Measurements from ENCODE around the gene TANGO6.

The TANGO6 gene

GRCh38 chr16:69108905-69109252 lies 265.5 kb downstream of the TANGO6 start:
- no peak overlapping the region for H3K4me3 ChIP-seq (ENCODE audit: low read depth, low read length)
- in situ Hi-C loops (cut with HindIII; ENCODE audit: low sequenced_read_pairs): no loop called here
- no peak for TF ChIP-seq CTCF (IDR thresholded peaks at IDR 0.05; ENCODE audit: low read depth, low read length, missing control alignments)
- no peak for DNase-seq (ENCODE audit: low read depth)

GRCh38 chr16:69109486-69110270 lies 266.3 kb downstream of the TANGO6 start:
- in situ Hi-C loops (cut with HindIII; ENCODE audit: low sequenced_read_pairs): no loop called here
- no peak for DNase-seq (ENCODE audit: low read depth)
- no peak overlapping the region for H3K4me3 ChIP-seq (ENCODE audit: low read depth, low read length)
- no peak for TF ChIP-seq CTCF (IDR thresholded peaks at IDR 0.05; ENCODE audit: low read depth, low read length, missing control alignments)

GRCh38 chr16:69110406-69110805 lies 267.1 kb downstream of the TANGO6 start:
- no peak for TF ChIP-seq CTCF (IDR thresholded peaks at IDR 0.05; ENCODE audit: low read depth, low read length, missing control alignments)
- DNase-seq (ENCODE audit: low read depth): no peak
- no peak overlapping the region for H3K4me3 ChIP-seq (ENCODE audit: low read depth, low read length)
- in situ Hi-C loops (cut with HindIII; ENCODE audit: low sequenced_read_pairs): no loop called here

- TF ChIP-seq CTCF (IDR thresholded peaks at IDR 0.05; ENCODE audit: low read depth, low read length, missing control alignments): no peak
- no peak overlapping the region for H3K4me3 ChIP-seq (ENCODE audit: low read depth, low read length)
- in situ Hi-C loops (cut with HindIII; ENCODE audit: low sequenced_read_pairs): no loop called here
- DNase-seq (ENCODE audit: low read depth): no peak
Measured at GRCh38 chr16:69111216-69111875, 268.0 kb downstream of the TANGO6 start.

- in situ Hi-C loops (cut with HindIII; ENCODE audit: low sequenced_read_pairs): no loop called here
- no peak for DNase-seq (ENCODE audit: low read depth)
- TF ChIP-seq CTCF (IDR thresholded peaks at IDR 0.05; ENCODE audit: low read depth, low read length, missing control alignments): no peak
- H3K4me3 ChIP-seq (ENCODE audit: low read depth, low read length): no peak overlapping the region
Measured at GRCh38 chr16:69111876-69112230, 268.5 kb downstream of the TANGO6 start.

GRCh38 chr16:69112285-69113129 lies 269.2 kb downstream of the TANGO6 start:
- in situ Hi-C loops (cut with HindIII; ENCODE audit: low sequenced_read_pairs): no loop called here
- peak; percentile 79 for TF ChIP-seq CTCF (IDR thresholded peaks at IDR 0.05; ENCODE audit: low read depth, low read length, missing control alignments)
- DNase-seq (ENCODE audit: low read depth): no peak
- H3K4me3 ChIP-seq (ENCODE audit: low read depth, low read length): no peak overlapping the region
